GM12865 (cell line): ENCODE measurements around the gene DIMT1.
A peak's percentile ranks its signal among the peaks of the same experiment; 100 is the strongest.

Source experiments
- DNase-seq: peaks from one replicate; pipeline ENCODE4 v3.0.0; 2010; ENCODE audit warnings: low read depth
- H3K4me3 ChIP-seq: 2 replicates; pipeline ENCODE4 v1.5.1; 2011; ENCODE audit warnings: mild to moderate bottlenecking, low read depth, low read length, control low read depth
- CTCF ChIP-seq: IDR thresholded peaks from 2 replicates; pipeline ENCODE4 v1.5.1; 2011; ENCODE audit warnings: low read length, control low read depth, low read depth, inconsistent platforms; ENCODE audit not compliant: insufficient read depth; ENCODE audit errors: missing control alignments

Gene DIMT1

GRCh38 chr5:62403411-62404250 lies at the start of gene DIMT1:
TSS of gene DIMT1 (minus strand) at chr5:62403905. CDS start at chr5:62403772, 133 bp downstream.
- peak; percentile 99 for DNase-seq
- peak within 1 kb of the TSS; percentile 86 for H3K4me3 ChIP-seq
- TF ChIP-seq CTCF = no peak

- DNase-seq = no peak
- TF ChIP-seq CTCF = no peak
- H3K4me3 ChIP-seq = no peak overlapping the region
Observed at GRCh38 chr5:62450259-62450658, 46.6 kb upstream of the DIMT1 start.

DNA sequence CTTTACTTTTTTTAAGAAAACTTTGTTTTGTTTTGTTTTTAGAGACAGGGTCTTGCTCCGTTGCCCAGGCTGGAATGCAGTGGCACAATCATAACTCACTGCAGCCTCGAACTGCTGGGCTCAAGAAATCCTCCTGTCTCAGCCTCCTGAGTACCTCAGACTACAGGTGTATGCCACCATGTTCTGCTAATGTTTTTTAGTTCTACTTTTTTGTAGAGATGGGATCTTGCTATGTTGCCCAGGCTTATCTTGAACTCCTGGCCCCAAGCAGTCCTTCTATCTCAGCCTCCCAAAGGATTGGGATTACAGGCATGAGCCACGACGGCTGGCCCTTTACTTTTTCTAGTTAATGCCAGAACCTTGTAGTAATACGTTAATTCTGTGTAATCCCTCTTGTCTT lies 44.8 kb upstream of the DIMT1 start:
- DNase-seq = no peak
- TF ChIP-seq CTCF = no peak
- no peak overlapping the region for H3K4me3 ChIP-seq

DNA sequence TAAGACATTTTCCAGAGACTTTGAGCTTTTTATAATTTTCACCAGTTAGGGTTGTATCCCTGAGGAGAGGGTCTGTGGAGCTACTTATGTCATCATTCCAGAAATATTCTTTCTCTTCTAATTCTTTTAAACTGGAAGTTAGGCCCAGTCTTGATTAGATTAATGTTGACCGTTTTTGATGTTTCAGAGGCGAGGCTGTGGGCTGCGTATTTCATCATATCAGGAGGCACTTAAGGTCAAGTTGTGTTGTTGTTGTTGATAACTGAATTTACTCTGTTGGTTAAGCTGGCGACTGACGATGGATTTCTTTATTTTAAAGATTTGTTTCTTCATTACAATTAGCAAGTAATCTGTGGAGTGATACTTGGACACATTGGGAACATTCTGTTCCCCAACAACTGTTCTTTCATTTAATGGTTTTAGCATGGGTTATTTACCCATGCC lies 28.9 kb upstream of the DIMT1 start:
- TF ChIP-seq CTCF = no peak
- DNase-seq = no peak
- no peak overlapping the region for H3K4me3 ChIP-seq

DNA sequence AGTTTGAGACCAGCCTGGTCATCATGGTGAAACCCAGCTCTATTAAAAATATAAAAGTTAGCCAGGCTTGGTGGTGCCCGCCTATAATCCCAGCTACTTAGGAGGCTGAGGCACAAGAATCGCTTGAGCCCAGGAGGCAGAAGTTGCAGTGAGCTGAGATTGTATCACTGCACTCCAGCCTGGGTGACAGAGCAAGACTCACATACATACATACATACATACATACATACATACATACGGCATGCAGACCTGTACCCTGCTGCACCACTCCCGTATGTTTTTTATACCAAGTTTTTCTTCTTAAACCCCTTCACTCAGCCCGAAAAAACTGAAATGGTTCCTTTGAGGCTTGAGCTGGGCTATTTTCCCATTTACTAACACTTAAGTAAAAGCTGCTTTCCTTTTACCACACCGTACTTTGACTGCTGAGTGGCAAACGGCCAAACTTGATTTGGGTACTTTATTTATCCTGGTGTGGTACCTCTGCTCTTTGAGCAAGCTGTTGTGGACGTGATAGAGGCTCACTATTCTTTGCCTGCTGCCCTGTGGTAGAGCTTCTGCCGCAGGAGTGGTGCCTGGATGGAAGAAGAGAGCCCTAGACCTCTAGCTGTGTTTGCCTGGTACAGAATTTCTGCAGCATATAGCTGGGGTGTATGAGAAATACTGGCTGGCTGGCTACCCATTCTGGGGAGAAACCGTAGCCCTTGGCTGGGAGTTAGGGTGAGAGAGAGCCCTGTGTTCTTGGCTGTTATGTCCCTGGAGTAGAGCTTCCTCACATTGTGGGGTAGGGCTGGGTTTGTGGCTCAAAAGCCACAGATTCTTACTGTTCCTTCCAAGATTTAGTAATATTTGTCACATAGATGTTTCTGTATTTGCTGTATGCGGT lies 28.3 kb upstream of the DIMT1 start:
- H3K4me3 ChIP-seq = no peak overlapping the region
- no peak for TF ChIP-seq CTCF
- DNase-seq = no peak

DNA sequence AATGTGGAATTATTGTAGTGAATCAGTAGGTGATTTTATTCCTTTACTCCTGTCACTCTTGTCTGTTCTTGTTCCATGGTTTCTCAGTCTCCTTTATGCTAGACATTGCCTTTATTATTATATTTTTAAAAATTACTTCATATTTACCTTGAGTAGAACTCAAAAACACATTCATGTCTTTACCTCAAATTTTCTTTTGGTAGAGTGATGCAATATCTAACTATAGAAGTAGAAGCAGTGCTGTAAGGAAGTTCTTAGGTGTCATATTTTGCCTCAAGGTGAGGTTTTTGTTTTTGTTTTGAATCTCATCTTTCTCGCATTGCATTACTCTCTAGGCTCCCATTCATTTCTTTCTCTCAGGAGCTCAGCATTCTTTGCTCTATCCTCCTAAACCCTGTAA lies 21.1 kb upstream of the DIMT1 start:
- TF ChIP-seq CTCF = no peak
- DNase-seq = no peak
- no peak overlapping the region for H3K4me3 ChIP-seq
